Endothelial cell of umbilical vein (primary cell): ENCODE measurements around the gene CD19.

Source experiments
- CTCF ChIP-seq, 2 donors: IDR thresholded peaks; 1 replicate in 1 of 2; 2 replicates in 1 of 2; pipeline ENCODE4 v1.5.1; 2011; ENCODE audit warnings: low read length in 2 of 2, mild to moderate bottlenecking in 2 of 2, moderate library complexity in 2 of 2, control low read depth in 1 of 2, inconsistent platforms in 1 of 2, low read depth in 1 of 2; ENCODE audit not compliant: insufficient read depth in 1 of 2; ENCODE audit errors: extremely low read depth in 1 of 2
- POLR2A ChIP-seq: IDR thresholded peaks from 2 replicates; pipeline ENCODE4 v1.6.1; 2012; ENCODE audit warnings: low read depth, mild to moderate bottlenecking, control low read depth, low read length

GRCh38 chr16:28967156-28967555, 35.4 kb downstream of the CD19 start:
- no peak for TF ChIP-seq CTCF (IDR thresholded peaks at IDR 0.05; ENCODE audit: extremely low read depth in 1 of 2, insufficient read depth in 1 of 2, low read depth in 1 of 2, low read length in 2 of 2)
- TF ChIP-seq POLR2A, result no peak
